HG02885 (cell line): ENCODE data around the gene IL1A.
A peak's percentile ranks its signal among the peaks of the same experiment; 100 is the strongest.

Experiments
- ATAC-seq: cut with Tn5 transposase; IDR thresholded peaks from one replicate; pipeline ENCODE4 v1.9.1; 2021; ENCODE audit warnings: mild to moderate bottlenecking; ENCODE audit not compliant: unreplicated experiment, poor library complexity

Gene IL1A

GRCh38 chr2:112730216-112730615 is 54.1 kb downstream of the IL1A start:
- ATAC-seq = no peak

- ATAC-seq = no peak
Observed at GRCh38 chr2:112728378-112729175, 55.7 kb downstream of the IL1A start.

- no peak for ATAC-seq
Observed at GRCh38 chr2:112728029-112728362, 56.3 kb downstream of the IL1A start.

DNA sequence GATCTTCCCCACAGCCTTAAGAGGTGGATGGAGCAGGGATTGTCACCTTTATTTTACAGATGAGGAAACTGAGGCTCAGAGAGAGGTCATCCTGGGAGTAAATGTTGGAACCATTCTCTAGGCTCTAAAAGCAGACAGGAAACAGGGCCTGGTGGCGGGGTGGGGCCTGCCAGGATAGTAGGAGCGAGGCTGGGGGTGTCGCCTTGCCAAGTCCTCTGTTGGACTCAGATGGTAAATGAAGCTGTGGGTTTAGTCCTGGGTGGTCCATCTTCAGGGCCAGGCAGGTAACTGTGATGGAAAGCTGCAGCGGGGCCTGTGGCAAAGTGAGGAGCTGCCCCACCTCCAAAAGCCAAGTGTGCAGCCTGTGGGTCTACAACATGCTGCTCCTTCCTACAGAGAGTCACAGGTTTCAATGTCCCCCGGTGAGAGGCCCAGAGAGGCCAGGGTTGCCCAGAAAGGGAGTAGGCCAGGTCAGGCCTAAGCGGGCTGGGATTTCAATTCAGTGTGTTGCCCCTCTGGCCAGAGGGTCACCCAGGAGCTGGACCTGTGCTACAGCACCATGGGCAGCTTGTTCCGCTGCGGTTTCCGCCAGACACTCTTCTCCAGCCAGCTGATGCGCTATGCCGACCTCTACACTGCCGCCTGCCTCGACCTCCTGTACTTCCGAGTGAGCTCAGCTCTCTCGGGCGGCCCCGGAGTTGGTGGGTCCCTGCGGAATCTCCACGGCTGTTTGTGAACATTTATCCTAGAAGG is 56.8 kb downstream of the IL1A start:
- ATAC-seq = no peak

GRCh38 chr2:112726487-112727190 is 57.7 kb downstream of the IL1A start:
- peak; percentile 77 for ATAC-seq

DNA sequence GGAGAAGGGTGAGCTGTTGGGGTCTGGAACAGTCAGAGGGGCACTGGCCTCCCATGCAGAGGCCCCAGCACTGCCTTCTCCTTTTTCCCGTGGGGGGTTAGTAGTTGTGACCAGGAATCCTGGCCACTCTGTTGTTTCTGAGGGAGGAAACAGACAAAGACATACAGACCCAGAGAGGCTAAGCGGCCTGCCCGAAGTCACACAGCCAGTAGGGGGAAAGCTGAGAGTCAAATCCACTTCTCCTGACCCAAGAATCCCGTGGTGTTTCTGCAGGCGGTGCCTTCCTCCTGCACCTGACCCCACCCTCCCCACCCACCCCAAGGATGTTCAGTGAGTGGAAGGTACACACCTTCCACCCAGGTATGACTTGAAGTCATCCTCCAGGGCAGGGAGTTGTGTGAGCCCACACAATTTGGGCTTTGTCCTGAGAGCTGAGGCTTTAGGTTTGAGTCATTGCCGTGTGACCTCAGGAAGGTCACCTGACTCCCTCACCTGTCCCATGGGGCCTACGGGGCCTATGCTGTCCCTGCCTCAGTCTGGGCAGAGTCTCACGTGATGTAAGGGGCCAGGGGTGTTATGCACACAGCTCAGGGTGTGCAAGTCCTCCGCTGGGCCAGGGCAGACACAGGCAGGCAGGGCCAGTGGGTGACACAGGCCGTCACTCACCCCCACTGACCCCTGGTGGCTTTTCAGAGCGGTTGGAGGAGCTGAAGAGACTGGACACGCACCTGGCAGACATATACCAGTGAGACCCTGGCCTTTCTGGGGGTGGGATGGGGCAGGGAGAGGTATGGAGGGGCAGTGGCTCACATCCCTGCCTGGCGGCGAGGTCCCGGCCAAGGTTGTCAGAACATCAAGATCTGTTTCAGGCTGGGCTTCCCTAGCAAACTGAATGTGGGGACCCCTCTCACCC is 58.5 kb downstream of the IL1A start:
- peak; percentile 61 for ATAC-seq

GRCh38 chr2:112724591-112725525 is 59.4 kb downstream of the IL1A start:
- no peak for ATAC-seq

DNA sequence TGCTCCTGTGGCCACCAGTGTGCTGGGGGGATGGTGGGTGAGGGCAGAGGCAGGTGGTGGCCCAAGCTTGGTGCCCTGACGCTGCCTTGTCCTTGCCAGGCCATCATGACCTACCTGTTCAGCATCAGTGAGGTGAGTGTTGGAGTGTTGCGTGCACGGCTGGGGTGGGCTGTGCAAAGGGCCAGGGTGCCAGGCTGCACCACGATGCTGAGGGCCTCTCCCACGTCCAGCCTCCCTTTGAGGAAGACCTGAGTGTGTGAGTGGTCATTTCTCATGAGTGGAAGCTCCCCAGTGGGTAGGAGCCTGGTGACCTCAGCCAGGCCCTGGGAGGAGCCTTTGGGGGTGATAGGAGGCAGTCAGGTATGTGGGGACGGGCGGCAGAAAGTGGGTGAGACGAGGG is 60.3 kb downstream of the IL1A start:
- ATAC-seq = no peak
